HG03575 (cell line): ENCODE measurements around the gene PID1.

Experiments
- ATAC-seq: cut with Tn5 transposase; IDR thresholded peaks from one replicate; pipeline ENCODE4 v1.9.1; 2021; ENCODE audit not compliant: unreplicated experiment, insufficient number of reproducible peaks, low FRiP score; ENCODE audit errors: extremely low read depth

Gene PID1

GRCh38 chr2:229270551-229271410 lies at the start of gene PID1:
PID1 (minus strand) TSS chr2:229271287; CDS start chr2:229271043, 244 bp downstream.
- ATAC-seq: no peak

GRCh38 chr2:229319558-229319957 lies 48.5 kb upstream of the PID1 start:
- no peak for ATAC-seq

GRCh38 chr2:229314117-229314516 lies 43.0 kb upstream of the PID1 start:
- no peak for ATAC-seq

GRCh38 chr2:229313591-229313990 lies 42.5 kb upstream of the PID1 start:
- no peak for ATAC-seq

GRCh38 chr2:229301237-229301636 lies 30.1 kb upstream of the PID1 start:
- no peak for ATAC-seq

GRCh38 chr2:229300790-229301189 lies 29.7 kb upstream of the PID1 start:
- no peak for ATAC-seq

GRCh38 chr2:229300371-229300770 lies 29.3 kb upstream of the PID1 start:
- no peak for ATAC-seq

GRCh38 chr2:229297247-229297646 lies 26.2 kb upstream of the PID1 start:
- no peak for ATAC-seq

GRCh38 chr2:229296536-229296935 lies 25.4 kb upstream of the PID1 start:
- no peak for ATAC-seq

- ATAC-seq: no peak
Measured at GRCh38 chr2:229296016-229296415, 24.9 kb upstream of the PID1 start.

GRCh38 chr2:229287823-229288222 lies 16.7 kb upstream of the PID1 start:
- no peak for ATAC-seq

GRCh38 chr2:229282758-229283546 lies 11.9 kb upstream of the PID1 start:
- no peak for ATAC-seq

GRCh38 chr2:229279516-229279915 lies 8.4 kb upstream of the PID1 start:
- no peak for ATAC-seq

GRCh38 chr2:229275506-229275905 lies 4.4 kb upstream of the PID1 start:
- ATAC-seq: no peak

- ATAC-seq: no peak
Measured at GRCh38 chr2:229273723-229274338, 2.7 kb upstream of the PID1 start.

GRCh38 chr2:229273006-229273722 lies 2.1 kb upstream of the PID1 start:
- no peak for ATAC-seq

GRCh38 chr2:229269941-229270340 lies 1.1 kb downstream of the PID1 start:
- no peak for ATAC-seq

- ATAC-seq: no peak
Measured at GRCh38 chr2:229269146-229269545, 1.9 kb downstream of the PID1 start.

GRCh38 chr2:229268626-229269025 lies 2.5 kb downstream of the PID1 start:
- no peak for ATAC-seq
